Measurements from ENCODE around the gene CYTH1. TPM values are rescaled to one million over a fixed set of nuclear protein-coding genes. Genes with fewer than 3 reads are reported as not detected.

Gene CYTH1
- total RNA-seq, 1 experiment from 2014 or later, result 46.7 TPM

DNA sequence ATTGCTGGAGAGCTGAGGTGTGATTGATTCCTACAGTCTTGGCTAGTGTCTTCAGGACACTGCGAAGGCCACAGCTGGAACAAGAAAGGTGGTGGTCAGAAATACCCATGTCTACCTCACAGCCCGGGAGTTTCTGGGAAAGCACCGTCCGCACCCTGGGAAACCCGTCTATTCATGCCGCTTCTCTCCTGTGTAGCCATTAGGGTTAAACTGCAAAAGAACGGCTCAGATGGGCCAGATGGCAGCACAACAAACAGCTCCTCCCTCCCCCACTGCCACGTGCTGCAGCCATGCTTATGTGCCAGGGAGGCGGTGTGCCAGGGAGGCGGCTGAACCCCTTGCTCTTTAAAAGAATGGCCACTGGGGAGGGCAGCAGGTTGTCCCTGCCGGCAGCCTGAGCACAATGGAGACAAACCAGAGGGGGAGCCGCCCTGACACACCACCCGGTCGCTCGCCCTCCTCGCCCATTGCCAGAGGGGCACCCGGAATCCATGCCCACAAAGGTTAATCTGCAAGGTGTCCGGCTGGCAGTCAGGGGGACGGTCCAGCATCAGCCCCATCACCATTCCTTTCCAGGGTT is 65.2 kb downstream of the CYTH1 start:
- peak; percentile 56; the same call in 1 of the 2 replicates for TF ChIP-seq SIN3A (IDR thresholded peaks at IDR 0.05; ENCODE audit: borderline replicate concordance, insufficient read depth, low read depth, low read length)
- TF ChIP-seq, protein P1, sequence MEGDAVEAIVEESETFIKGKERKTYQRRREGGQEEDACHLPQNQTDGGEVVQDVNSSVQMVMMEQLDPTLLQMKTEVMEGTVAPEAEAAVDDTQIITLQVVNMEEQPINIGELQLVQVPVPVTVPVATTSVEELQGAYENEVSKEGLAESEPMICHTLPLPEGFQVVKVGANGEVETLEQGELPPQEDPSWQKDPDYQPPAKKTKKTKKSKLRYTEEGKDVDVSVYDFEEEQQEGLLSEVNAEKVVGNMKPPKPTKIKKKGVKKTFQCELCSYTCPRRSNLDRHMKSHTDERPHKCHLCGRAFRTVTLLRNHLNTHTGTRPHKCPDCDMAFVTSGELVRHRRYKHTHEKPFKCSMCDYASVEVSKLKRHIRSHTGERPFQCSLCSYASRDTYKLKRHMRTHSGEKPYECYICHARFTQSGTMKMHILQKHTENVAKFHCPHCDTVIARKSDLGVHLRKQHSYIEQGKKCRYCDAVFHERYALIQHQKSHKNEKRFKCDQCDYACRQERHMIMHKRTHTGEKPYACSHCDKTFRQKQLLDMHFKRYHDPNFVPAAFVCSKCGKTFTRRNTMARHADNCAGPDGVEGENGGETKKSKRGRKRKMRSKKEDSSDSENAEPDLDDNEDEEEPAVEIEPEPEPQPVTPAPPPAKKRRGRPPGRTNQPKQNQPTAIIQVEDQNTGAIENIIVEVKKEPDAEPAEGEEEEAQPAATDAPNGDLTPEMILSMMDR (IDR thresholded peaks at IDR 0.05), result no peak
- TF ChIP-seq, protein P2, sequence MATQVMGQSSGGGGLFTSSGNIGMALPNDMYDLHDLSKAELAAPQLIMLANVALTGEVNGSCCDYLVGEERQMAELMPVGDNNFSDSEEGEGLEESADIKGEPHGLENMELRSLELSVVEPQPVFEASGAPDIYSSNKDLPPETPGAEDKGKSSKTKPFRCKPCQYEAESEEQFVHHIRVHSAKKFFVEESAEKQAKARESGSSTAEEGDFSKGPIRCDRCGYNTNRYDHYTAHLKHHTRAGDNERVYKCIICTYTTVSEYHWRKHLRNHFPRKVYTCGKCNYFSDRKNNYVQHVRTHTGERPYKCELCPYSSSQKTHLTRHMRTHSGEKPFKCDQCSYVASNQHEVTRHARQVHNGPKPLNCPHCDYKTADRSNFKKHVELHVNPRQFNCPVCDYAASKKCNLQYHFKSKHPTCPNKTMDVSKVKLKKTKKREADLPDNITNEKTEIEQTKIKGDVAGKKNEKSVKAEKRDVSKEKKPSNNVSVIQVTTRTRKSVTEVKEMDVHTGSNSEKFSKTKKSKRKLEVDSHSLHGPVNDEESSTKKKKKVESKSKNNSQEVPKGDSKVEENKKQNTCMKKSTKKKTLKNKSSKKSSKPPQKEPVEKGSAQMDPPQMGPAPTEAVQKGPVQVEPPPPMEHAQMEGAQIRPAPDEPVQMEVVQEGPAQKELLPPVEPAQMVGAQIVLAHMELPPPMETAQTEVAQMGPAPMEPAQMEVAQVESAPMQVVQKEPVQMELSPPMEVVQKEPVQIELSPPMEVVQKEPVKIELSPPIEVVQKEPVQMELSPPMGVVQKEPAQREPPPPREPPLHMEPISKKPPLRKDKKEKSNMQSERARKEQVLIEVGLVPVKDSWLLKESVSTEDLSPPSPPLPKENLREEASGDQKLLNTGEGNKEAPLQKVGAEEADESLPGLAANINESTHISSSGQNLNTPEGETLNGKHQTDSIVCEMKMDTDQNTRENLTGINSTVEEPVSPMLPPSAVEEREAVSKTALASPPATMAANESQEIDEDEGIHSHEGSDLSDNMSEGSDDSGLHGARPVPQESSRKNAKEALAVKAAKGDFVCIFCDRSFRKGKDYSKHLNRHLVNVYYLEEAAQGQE (IDR thresholded peaks at IDR 0.05; ENCODE audit: insufficient read depth in 1 of 2, low read depth in 2 of 2, low read length in 1 of 2), result no peak
- peak; percentile 63; the same call in 1 of the 2 replicates for TF ChIP-seq TCF7L2 (IDR thresholded peaks at IDR 0.05; ENCODE audit: low read depth, low read length)
- Histone ChIP-seq H3K36me3 (ENCODE audit: control insufficient read depth, insufficient read depth, low read length) (no peaks in the 10 kb centered on the region), H3K4me1 (ENCODE audit: control insufficient read depth, insufficient read depth, low read length) (peaks cover 51% of the 10 kb centered on the region), H3K27me3 (ENCODE audit: control insufficient read depth, insufficient read depth, low read length) (no peaks in the 10 kb centered on the region), H3K4me3 (ENCODE audit: low read depth in 2 of 2, low read length in 2 of 2) (peak overlapping the region; percentile 37 to 61), H3K27ac (ENCODE audit: low read length) (peak overlapping the region; percentile 72), H3K9me3 (ENCODE audit: control insufficient read depth, insufficient read depth, low read depth, low read length) (no peaks in the 10 kb centered on the region)
- no TSS peak for BruUV-seq (replicated peaks)
- CTCF ChIA-PET, result interaction anchor here (1.0 to 1.2 kb wide), 2 partner anchors 9 to 295 kb away, joined by 3 to 6 read pairs; no protein-coding TSS in a partner anchor
- peak; percentile 75 for ATAC-seq
- intact Hi-C loops (cut with micrococcal nuclease; ENCODE audit: unreplicated experiment) (no loop called here), in situ Hi-C loops (cut with HindIII; ENCODE audit: low pct_unique_long_range_greater_than_20kb, low sequenced_read_pairs) (no loop called here)
- POLR2A ChIA-PET, result interaction anchor here (0.7 kb wide), 1 partner anchor 9 kb away, joined by 6 read pairs; no protein-coding TSS in a partner anchor
- DNase-seq (ENCODE audit: low read depth, low spot score), result no peak

DNA sequence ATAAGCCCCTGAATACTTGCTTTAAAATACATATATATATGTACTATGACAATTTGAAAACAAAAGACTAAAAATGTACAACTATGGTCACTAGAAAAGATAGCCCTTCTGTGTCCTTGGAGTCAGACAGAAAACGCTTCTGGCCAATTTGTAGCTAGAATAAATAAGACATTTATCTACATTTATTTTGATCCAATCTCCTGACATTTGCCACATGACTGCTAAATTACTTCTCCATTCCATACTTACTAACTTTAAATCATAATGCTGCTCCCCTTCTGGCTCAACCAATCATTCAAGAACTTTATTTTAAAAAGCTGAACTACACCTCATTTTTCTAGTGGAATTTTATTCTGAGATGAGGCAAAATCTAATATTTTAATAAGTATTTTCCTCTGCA is 65.8 kb downstream of the CYTH1 start:
- ChIA-PET POLR2A (no interaction called here), CTCF (interaction anchor here (1.2 kb wide), 1 partner anchor 295 kb away, joined by 3 read pairs; no protein-coding TSS in a partner anchor)
- peak overlapping the region; percentile 72 for H3K27ac ChIP-seq (ENCODE audit: low read length)
- H3K27me3 ChIP-seq (ENCODE audit: control insufficient read depth, insufficient read depth, low read length), result no peaks in the 10 kb centered on the region
- no peak overlapping the region for H3K4me3 ChIP-seq (ENCODE audit: low read depth in 2 of 2, low read length in 2 of 2)
- peaks cover 51% of the 10 kb centered on the region for H3K4me1 ChIP-seq (ENCODE audit: control insufficient read depth, insufficient read depth, low read length)
- no peaks in the 10 kb centered on the region for H3K36me3 ChIP-seq (ENCODE audit: control insufficient read depth, insufficient read depth, low read length)
- ATAC-seq (no peak), DNase-seq (ENCODE audit: low read depth, low spot score) (no peak)
- no peak for TF ChIP-seq TCF7L2 (IDR thresholded peaks at IDR 0.05; ENCODE audit: low read depth, low read length)
- TF ChIP-seq, protein P2 (IDR thresholded peaks at IDR 0.05; ENCODE audit: insufficient read depth in 1 of 2, low read depth in 2 of 2, low read length in 1 of 2), result no peak
- no peak for TF ChIP-seq SIN3A (IDR thresholded peaks at IDR 0.05; ENCODE audit: borderline replicate concordance, insufficient read depth, low read depth, low read length)
- TF ChIP-seq, protein P1 (IDR thresholded peaks at IDR 0.05), result no peak
- no peak for TF ChIP-seq POLR2AphosphoS5 (IDR thresholded peaks at IDR 0.05; ENCODE audit: low read depth, low read length)
- BruUV-seq (replicated peaks), result no TSS peak
- in situ Hi-C loops (cut with HindIII; ENCODE audit: low pct_unique_long_range_greater_than_20kb, low sequenced_read_pairs), result no loop called here
- intact Hi-C loops (cut with micrococcal nuclease; ENCODE audit: unreplicated experiment), result no loop called here
- no peaks in the 10 kb centered on the region for H3K9me3 ChIP-seq (ENCODE audit: control insufficient read depth, insufficient read depth, low read depth, low read length)
